ENCODE data around the gene METTL9.

GRCh38 chr16:21598206-21598605 lies 1.2 kb upstream of the METTL9 start:
- TF ChIP-seq TAF1 (IDR thresholded peaks at IDR 0.05; ENCODE audit: borderline replicate concordance, low read depth, low read length) (no peak), POLR2A (IDR thresholded peaks at IDR 0.05; ENCODE audit: low read depth, low read length) (no peak), POLR2AphosphoS5 (IDR thresholded peaks at IDR 0.05; ENCODE audit: low read depth, low read length) (no peak)
